HG03521 (cell line): Measurements from ENCODE around the gene FANCE.
"Not testable (repeated sequence)": the region's sequence is repeated elsewhere in the genome, so short reads cannot be mapped to it uniquely, and the experiment has no call there.

Source experiments
- ATAC-seq: cut with Tn5 transposase; IDR thresholded peaks from one replicate; pipeline ENCODE4 v1.9.1; 2021; ENCODE audit warnings: mild to moderate bottlenecking, moderate library complexity; ENCODE audit not compliant: unreplicated experiment

The FANCE gene

GRCh38 chr6:35496841-35497570, 44.9 kb downstream of the FANCE start, which contains the start of gene TEAD3:
TSS of gene TEAD3 (minus strand) at chr6:35497079.
- peak; percentile 48 for ATAC-seq

GRCh38 chr6:35497571-35498421, 45.7 kb downstream of the FANCE start:
- ATAC-seq: no peak

- no peak for ATAC-seq
Measured at GRCh38 chr6:35498422-35499067, 46.4 kb downstream of the FANCE start.

GRCh38 chr6:35499372-35499771, 47.2 kb downstream of the FANCE start:
- no peak for ATAC-seq

- no peak for ATAC-seq
Measured at GRCh38 chr6:35500782-35501181, 48.6 kb downstream of the FANCE start.

GRCh38 chr6:35501784-35502183, 49.6 kb downstream of the FANCE start:
- no peak for ATAC-seq

- no peak for ATAC-seq
Measured at GRCh38 chr6:35503534-35503933, 51.4 kb downstream of the FANCE start.

- no peak for ATAC-seq
Measured at GRCh38 chr6:35505999-35506412, 53.9 kb downstream of the FANCE start.

GRCh38 chr6:35506536-35506935, 54.4 kb downstream of the FANCE start:
- no peak for ATAC-seq

- no peak for ATAC-seq
Measured at GRCh38 chr6:35507221-35507620, 55.1 kb downstream of the FANCE start.

GRCh38 chr6:35508027-35508426, 55.9 kb downstream of the FANCE start:
- no peak for ATAC-seq

GRCh38 chr6:35508542-35508941, 56.4 kb downstream of the FANCE start:
- no peak for ATAC-seq

- no peak for ATAC-seq
Measured at GRCh38 chr6:35510916-35511561, 58.9 kb downstream of the FANCE start.

GRCh38 chr6:35511562-35511941, 59.4 kb downstream of the FANCE start:
- no peak for ATAC-seq

GRCh38 chr6:35512006-35512405, 59.9 kb downstream of the FANCE start:
- no peak for ATAC-seq

GRCh38 chr6:35512740-35513139, 60.6 kb downstream of the FANCE start, which contains the start of gene TULP1:
TSS of gene TULP1 (minus strand) at chr6:35512896. CDS start at chr6:35512858, 38 bp downstream.
- no peak for ATAC-seq

GRCh38 chr6:35514587-35514986, 62.4 kb downstream of the FANCE start:
- ATAC-seq: no peak

GRCh38 chr6:35515939-35516338, 63.8 kb downstream of the FANCE start:
- ATAC-seq: not testable (repeated sequence)
